ELF-1 (cell line): Measurements from ENCODE around the gene ZBTB20.

ENCODE experiments used
- DNase-seq: peaks from one replicate; pipeline ENCODE4 v3.0.0-alpha.2; 2016; ENCODE audit warnings: low read depth, low spot score

Gene ZBTB20

GRCh38 chr3:115022199-115022598 lies 124.9 kb downstream of the ZBTB20 start:
- DNase-seq, result no peak

GRCh38 chr3:115021061-115021460 lies 126.0 kb downstream of the ZBTB20 start:
- no peak for DNase-seq

- no peak for DNase-seq
These were observed 127.2 kb downstream of the ZBTB20 start for GRCh38 chr3:115019900-115020299.

GRCh38 chr3:115018694-115019093 lies 128.4 kb downstream of the ZBTB20 start:
- no peak for DNase-seq

- DNase-seq, result no peak
These were observed 139.1 kb downstream of the ZBTB20 start for GRCh38 chr3:115007966-115008365.

- no peak for DNase-seq
These were observed 142.6 kb downstream of the ZBTB20 start for GRCh38 chr3:115004201-115005140.

- DNase-seq, result no peak
These were observed 148.0 kb downstream of the ZBTB20 start for GRCh38 chr3:114998971-114999579.

- DNase-seq, result no peak
These were observed 152.3 kb downstream of the ZBTB20 start for GRCh38 chr3:114994554-114995341.

- DNase-seq, result no peak
These were observed 161.3 kb downstream of the ZBTB20 start for GRCh38 chr3:114985776-114986175.

GRCh38 chr3:114983248-114983647 lies 163.8 kb downstream of the ZBTB20 start:
- DNase-seq, result no peak

- no peak for DNase-seq
These were observed 172.7 kb downstream of the ZBTB20 start for GRCh38 chr3:114974387-114974786.

- DNase-seq, result no peak
These were observed 173.6 kb downstream of the ZBTB20 start for GRCh38 chr3:114973536-114973935.

- no peak for DNase-seq
These were observed 179.9 kb downstream of the ZBTB20 start for GRCh38 chr3:114967168-114967567.

GRCh38 chr3:114962189-114962588 lies 184.9 kb downstream of the ZBTB20 start:
- DNase-seq, result no peak

- DNase-seq, result no peak
These were observed 188.2 kb downstream of the ZBTB20 start for GRCh38 chr3:114958930-114959329.

GRCh38 chr3:114953800-114954199 lies 193.3 kb downstream of the ZBTB20 start:
- no peak for DNase-seq

GRCh38 chr3:114953215-114953799 lies 193.8 kb downstream of the ZBTB20 start:
- DNase-seq, result no peak

GRCh38 chr3:114942773-114943172 lies 204.3 kb downstream of the ZBTB20 start:
- DNase-seq, result no peak

GRCh38 chr3:114941626-114942309 lies 205.3 kb downstream of the ZBTB20 start:
- DNase-seq, result no peak

- DNase-seq, result no peak
These were observed 207.2 kb downstream of the ZBTB20 start for GRCh38 chr3:114939920-114940319.

GRCh38 chr3:114933407-114933806 lies 213.7 kb downstream of the ZBTB20 start:
- peak; percentile 2 for DNase-seq
